Measurements from ENCODE around the gene IRAK1.
A peak's percentile ranks its signal among the peaks of the same experiment; 100 is the strongest.
"Not testable (repeated sequence)": the region's sequence is repeated elsewhere in the genome, so short reads cannot be mapped to it uniquely, and the experiment has no call there.

IRAK1 gene

GRCh38 chrX:153995504-153995903 lies 24.2 kb downstream of the IRAK1 start:
- no peak for DNase-seq (ENCODE audit: low read depth)

GRCh38 chrX:153994398-153994797 lies 25.3 kb downstream of the IRAK1 start:
- not testable (repeated sequence) for DNase-seq (ENCODE audit: low read depth)

- DNase-seq (ENCODE audit: low read depth) = no peak
Observed at GRCh38 chrX:153993978-153994377, 25.7 kb downstream of the IRAK1 start.

- DNase-seq (ENCODE audit: low read depth) = no peak
Observed at GRCh38 chrX:153993079-153993478, 26.6 kb downstream of the IRAK1 start.

GRCh38 chrX:153992180-153992579 lies 27.5 kb downstream of the IRAK1 start:
- DNase-seq (ENCODE audit: low read depth) = no peak

GRCh38 chrX:153991013-153991580 lies 28.6 kb downstream of the IRAK1 start:
- DNase-seq (ENCODE audit: low read depth) = no peak

- no peak for DNase-seq (ENCODE audit: low read depth)
Observed at GRCh38 chrX:153989973-153990655, 29.6 kb downstream of the IRAK1 start.

GRCh38 chrX:153988493-153988892 lies 31.2 kb downstream of the IRAK1 start:
- DNase-seq (ENCODE audit: low read depth) = no peak

GRCh38 chrX:153984351-153985178 lies 35.1 kb downstream of the IRAK1 start:
- DNase-seq (ENCODE audit: low read depth) = no peak

GRCh38 chrX:153983321-153983801 lies 36.3 kb downstream of the IRAK1 start:
- no peak for DNase-seq (ENCODE audit: low read depth)

- DNase-seq (ENCODE audit: low read depth) = peak; percentile 74
Observed at GRCh38 chrX:153981771-153982533, 37.8 kb downstream of the IRAK1 start.

GRCh38 chrX:153981231-153981630 lies 38.5 kb downstream of the IRAK1 start:
- no peak for DNase-seq (ENCODE audit: low read depth)

GRCh38 chrX:153980394-153980793 lies 39.3 kb downstream of the IRAK1 start:
- not testable (repeated sequence) for DNase-seq (ENCODE audit: low read depth)

GRCh38 chrX:153974726-153975286 lies 44.9 kb downstream of the IRAK1 start:
- no peak for DNase-seq (ENCODE audit: low read depth)

GRCh38 chrX:153974003-153974725 lies 45.5 kb downstream of the IRAK1 start:
- DNase-seq (ENCODE audit: low read depth) = no peak

GRCh38 chrX:153973127-153974002 lies 46.3 kb downstream of the IRAK1 start:
- DNase-seq (ENCODE audit: low read depth) = no peak

- peak; percentile 82 for DNase-seq (ENCODE audit: low read depth)
Observed at GRCh38 chrX:153972368-153973126, 47.2 kb downstream of the IRAK1 start, which contains the start of gene TMEM187. TSS of gene TMEM187 (plus strand) at chrX:153972754. CDS start at chrX:153982063, 9,309 bp downstream.

- DNase-seq (ENCODE audit: low read depth) = peak; percentile 87
Observed at GRCh38 chrX:153971450-153972367, 48.0 kb downstream of the IRAK1 start, which contains the start of gene HCFC1. TSS of gene HCFC1 (minus strand) at chrX:153971818. CDS start at chrX:153970840, 978 bp downstream.
